Caco-2 (cell line): ENCODE data around the gene POU2F2. TPM values are rescaled to one million over a fixed set of nuclear protein-coding genes. Genes with fewer than 3 reads are reported as not detected.

ENCODE experiments used
- BruUV-seq: library from RNA; stranded (reverse); fragments of 400-500 nt; replicated peaks from 2 replicates; lab custom pipeline; 2021; lab: Mats Ljungman, UMichigan
- CTCF ChIA-PET: fragments of 300-600 bp; sonication (Branson Sonifier 250); formaldehyde crosslinking; loops from one replicate; lab custom pipeline; 2022; ENCODE audit warnings: antibody characterized with exemption; lab: Charles Lee
- POLR2A ChIA-PET: fragments of 300-600 bp; sonication (Branson Sonifier 250); formaldehyde crosslinking; loops from one replicate; lab custom pipeline; 2022; ENCODE audit warnings: antibody characterized with exemption; lab: Charles Lee
- DNase-seq, 2 experiments: peaks; one replicate each; pipeline versions ENCODE4 v3.0.0 to v3.0.0-alpha.2; 2020 to 2022
- H3K27me3 ChIP-seq: replicated peaks from 2 replicates; pipeline ENCODE4 v1.6.0; 2011; ENCODE audit warnings: low read length; ENCODE audit not compliant: control insufficient read depth, insufficient read depth
- H3K36me3 ChIP-seq: 2 replicates; pipeline ENCODE4 v1.5.1; 2011; ENCODE audit warnings: low read length; ENCODE audit not compliant: control insufficient read depth, insufficient read depth
- H3K4me1 ChIP-seq: fragments of 250-450 bp; sonication (Bioruptor Pico); 2 replicates; pipeline ENCODE4 v1.5.1; 2020; ENCODE audit warnings: mild to moderate bottlenecking
- H3K4me3 ChIP-seq: 2 replicates; pipeline ENCODE4 v1.5.1; 2011; ENCODE audit warnings: low read depth, mild to moderate bottlenecking, control low read depth, low read length
- H3K9me3 ChIP-seq: fragments of 250-450 bp; sonication (Bioruptor Pico); 2 replicates; pipeline ENCODE4 v1.5.1; 2020; ENCODE audit warnings: mild to moderate bottlenecking, moderate library complexity
- H3K27ac Mint-ChIP-seq: one replicate; pipeline ENCODE4 v1.8.0; 2022; ENCODE audit warnings: mixed read lengths; ENCODE audit not compliant: unreplicated experiment
- H3K27me3 Mint-ChIP-seq: one replicate; pipeline ENCODE4 v1.8.0; 2022; ENCODE audit warnings: mixed read lengths; ENCODE audit not compliant: insufficient read depth, unreplicated experiment
- H3K36me3 Mint-ChIP-seq: one replicate; pipeline ENCODE4 v1.8.0; 2022; ENCODE audit warnings: mild to moderate bottlenecking, mixed read lengths; ENCODE audit not compliant: insufficient read depth, unreplicated experiment
- H3K4me1 Mint-ChIP-seq: one replicate; pipeline ENCODE4 v1.8.0; 2022; ENCODE audit warnings: low read depth, mixed read lengths; ENCODE audit not compliant: unreplicated experiment
- H3K4me3 Mint-ChIP-seq: one replicate; pipeline ENCODE4 v1.8.0; 2022; ENCODE audit warnings: mild to moderate bottlenecking, moderate library complexity, mixed read lengths; ENCODE audit not compliant: unreplicated experiment
- H3K9me3 Mint-ChIP-seq: one replicate; pipeline ENCODE4 v1.8.0; 2022; ENCODE audit warnings: mixed read lengths; ENCODE audit not compliant: unreplicated experiment
- intact Hi-C: fragments of 100-400 bp; cut with micrococcal nuclease; formaldehyde crosslinking; loops from one replicate; pipeline ENCODE4 v1.10.0; 2022; ENCODE audit not compliant: unreplicated experiment
- total RNA-seq: library from RNA; stranded (reverse); gene quantifications from 2 replicates; pipeline ENCODE4 v1.2.3, GENCODE V29; 2022
- TF ChIP-seq, protein P1 (sequence below), 2 experiments: fragments of 200-600 bp in 1 of 2; IDR thresholded peaks; 1 replicate in 1 of 2; 2 replicates in 1 of 2; pipeline versions ENCODE4 v1.5.1 to v1.8.0; 2011 to 2022; ENCODE audit warnings: antibody characterized with exemption in 1 of 2, control low read depth in 1 of 2, inconsistent platforms in 1 of 2, low read depth in 1 of 2, low read length in 1 of 2, mild to moderate bottlenecking in 1 of 2, moderate library complexity in 1 of 2; ENCODE audit not compliant: insufficient read depth in 1 of 2, severe bottlenecking in 1 of 2, unreplicated experiment in 1 of 2

Gene POU2F2
- total RNA-seq, 1 experiment from 2014 or later = 1.5 TPM

DNA sequence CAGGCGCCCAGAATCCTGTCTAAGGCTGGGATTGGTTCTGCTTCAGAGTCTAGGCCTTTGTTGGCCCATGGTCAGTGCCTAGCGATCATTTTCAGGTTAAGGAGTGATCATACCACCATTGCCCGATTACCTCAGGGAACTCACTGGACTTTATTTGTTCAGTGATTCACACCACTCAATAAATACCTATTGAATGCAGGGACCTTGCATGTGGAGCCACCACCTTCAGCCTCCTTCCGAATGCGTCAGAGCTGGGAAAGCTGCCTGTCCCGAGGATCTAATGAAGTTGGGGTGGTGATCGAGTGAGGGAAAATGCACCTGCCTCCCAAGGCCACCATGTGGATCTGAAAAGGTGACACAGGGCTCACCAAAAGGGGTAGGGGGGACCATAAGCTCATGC is 40.0 kb upstream of the POU2F2 start:
- no peak for DNase-seq

DNA sequence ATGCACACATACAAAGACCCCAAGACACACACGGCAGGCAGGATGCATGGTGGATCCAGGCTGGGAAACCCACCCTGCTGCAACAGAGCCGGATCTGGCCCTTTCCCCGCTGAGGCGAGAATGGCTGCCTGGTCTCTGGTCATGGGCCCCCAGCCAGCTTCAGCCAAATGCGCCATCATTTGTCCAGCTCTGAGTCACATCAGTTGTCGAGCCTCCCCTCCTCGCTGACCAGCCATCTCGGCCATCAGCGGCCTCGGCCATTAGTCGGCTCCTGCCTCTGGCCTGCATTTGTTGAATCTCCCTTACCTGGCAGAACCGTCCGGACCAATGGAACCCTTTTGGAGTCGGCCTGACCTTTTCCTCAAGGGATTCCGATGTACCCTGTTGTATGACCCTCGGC is 38.5 kb upstream of the POU2F2 start:
- no peak overlapping the region for H3K4me3 ChIP-seq
- H3K36me3 ChIP-seq = no peaks in the 10 kb centered on the region
- H3K27ac Mint-ChIP-seq = no peak overlapping the region
- no peaks in the 10 kb centered on the region; the same call in 1 of the 2 replicates for H3K27me3 ChIP-seq
- H3K4me1 ChIP-seq = no peaks in the 10 kb centered on the region
- H3K4me3 Mint-ChIP-seq = no peak overlapping the region
- H3K27me3 Mint-ChIP-seq = peaks cover 15% of the 10 kb centered on the region
- TF ChIP-seq, protein P1, sequence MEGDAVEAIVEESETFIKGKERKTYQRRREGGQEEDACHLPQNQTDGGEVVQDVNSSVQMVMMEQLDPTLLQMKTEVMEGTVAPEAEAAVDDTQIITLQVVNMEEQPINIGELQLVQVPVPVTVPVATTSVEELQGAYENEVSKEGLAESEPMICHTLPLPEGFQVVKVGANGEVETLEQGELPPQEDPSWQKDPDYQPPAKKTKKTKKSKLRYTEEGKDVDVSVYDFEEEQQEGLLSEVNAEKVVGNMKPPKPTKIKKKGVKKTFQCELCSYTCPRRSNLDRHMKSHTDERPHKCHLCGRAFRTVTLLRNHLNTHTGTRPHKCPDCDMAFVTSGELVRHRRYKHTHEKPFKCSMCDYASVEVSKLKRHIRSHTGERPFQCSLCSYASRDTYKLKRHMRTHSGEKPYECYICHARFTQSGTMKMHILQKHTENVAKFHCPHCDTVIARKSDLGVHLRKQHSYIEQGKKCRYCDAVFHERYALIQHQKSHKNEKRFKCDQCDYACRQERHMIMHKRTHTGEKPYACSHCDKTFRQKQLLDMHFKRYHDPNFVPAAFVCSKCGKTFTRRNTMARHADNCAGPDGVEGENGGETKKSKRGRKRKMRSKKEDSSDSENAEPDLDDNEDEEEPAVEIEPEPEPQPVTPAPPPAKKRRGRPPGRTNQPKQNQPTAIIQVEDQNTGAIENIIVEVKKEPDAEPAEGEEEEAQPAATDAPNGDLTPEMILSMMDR (IDR thresholded peaks at IDR 0.05; ENCODE audit: insufficient read depth in 1 of 2, low read depth in 1 of 2, low read length in 1 of 2, severe bottlenecking in 1 of 2, unreplicated experiment in 1 of 2) = no peak
- H3K36me3 Mint-ChIP-seq = no peaks in the 10 kb centered on the region
- intact Hi-C loops = no loop called here
- no peaks in the 10 kb centered on the region for H3K9me3 ChIP-seq
- no peak for DNase-seq
- H3K4me1 Mint-ChIP-seq = no peaks in the 10 kb centered on the region
- CTCF ChIA-PET = no interaction called here
- BruUV-seq = no TSS peak
- no peaks in the 10 kb centered on the region for H3K9me3 Mint-ChIP-seq
- POLR2A ChIA-PET = no interaction called here

More for the DNA sequence above, 40.0 kb upstream of the POU2F2 start:
- no peaks in the 10 kb centered on the region for H3K36me3 ChIP-seq
- peaks cover 8% of the 10 kb centered on the region for H3K4me1 Mint-ChIP-seq
- H3K27me3 ChIP-seq = no peaks in the 10 kb centered on the region; the same call in 1 of the 2 replicates
- H3K4me3 Mint-ChIP-seq = no peak overlapping the region
- H3K4me3 ChIP-seq = no peak overlapping the region
- H3K4me1 ChIP-seq = peaks cover 7% of the 10 kb centered on the region; the same call in 1 of the 2 replicates
- no peaks in the 10 kb centered on the region for H3K9me3 ChIP-seq
- H3K27me3 Mint-ChIP-seq = peaks cover 18% of the 10 kb centered on the region
- ChIA-PET POLR2A (no interaction called here), CTCF (interaction anchor here (0.5 kb wide), 1 partner anchor 31 kb away, joined by 5 read pairs; no protein-coding TSS in a partner anchor)
- intact Hi-C loops = no loop called here
- TF ChIP-seq, protein P1 (IDR thresholded peaks at IDR 0.05; ENCODE audit: insufficient read depth in 1 of 2, low read depth in 1 of 2, low read length in 1 of 2, severe bottlenecking in 1 of 2, unreplicated experiment in 1 of 2) = no peak
- no peak overlapping the region for H3K27ac Mint-ChIP-seq
- BruUV-seq = no TSS peak
- H3K9me3 Mint-ChIP-seq = no peaks in the 10 kb centered on the region
- H3K36me3 Mint-ChIP-seq = no peaks in the 10 kb centered on the region

DNA sequence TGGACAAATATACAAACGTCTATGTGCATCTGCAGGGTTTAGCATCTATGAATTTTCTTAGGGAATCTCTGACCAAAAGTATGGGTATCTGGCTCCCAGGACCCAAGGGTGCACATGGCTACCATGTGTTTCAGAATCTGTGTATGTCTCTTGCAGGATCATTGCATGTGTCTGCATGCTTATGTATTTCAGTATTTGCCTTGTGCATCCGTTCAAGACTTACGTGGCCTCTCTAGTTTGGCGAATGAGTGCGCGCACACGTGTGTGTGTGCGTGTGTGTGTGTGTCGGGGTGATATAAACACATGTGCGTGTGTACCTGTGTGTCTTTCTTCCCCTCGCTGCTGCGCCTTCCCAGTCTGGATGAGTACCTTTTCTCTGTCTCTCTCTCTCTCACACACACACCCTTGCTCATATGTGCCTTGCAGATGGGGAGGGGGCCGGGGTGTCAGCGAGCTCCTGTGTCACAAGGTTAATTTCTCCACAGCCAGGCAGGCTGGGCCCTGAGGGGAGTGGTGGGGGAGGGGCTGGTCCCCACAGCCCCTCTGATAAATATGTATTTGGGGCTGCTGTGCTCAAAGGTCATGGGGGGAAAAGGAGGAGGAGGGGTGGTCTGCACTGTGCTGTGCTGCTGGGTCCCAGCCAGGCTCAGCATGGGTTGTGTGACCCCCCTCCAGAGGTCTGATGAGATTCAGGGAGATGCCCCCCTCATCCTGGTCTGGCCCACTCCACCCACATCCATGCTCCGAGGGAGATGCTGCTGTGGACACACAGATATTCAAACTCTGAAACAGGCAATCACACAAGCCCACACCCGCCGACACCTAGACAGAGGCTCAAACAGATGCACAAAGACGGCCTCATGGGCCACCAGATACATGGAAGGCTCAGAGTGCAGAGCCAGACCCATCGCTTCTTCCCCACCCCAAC is 37.5 kb upstream of the POU2F2 start:
- no peaks in the 10 kb centered on the region for H3K9me3 ChIP-seq
- intact Hi-C loops = no loop called here
- H3K36me3 ChIP-seq = no peaks in the 10 kb centered on the region
- POLR2A ChIA-PET = no interaction called here
- CTCF ChIA-PET = no interaction called here
- Mint-ChIP-seq H3K9me3 (no peaks in the 10 kb centered on the region), H3K4me1 (no peaks in the 10 kb centered on the region), H3K36me3 (no peaks in the 10 kb centered on the region), H3K27ac (no peak overlapping the region), H3K27me3 (peaks cover 6% of the 10 kb centered on the region), H3K4me3 (no peak overlapping the region)
- no TSS peak for BruUV-seq
- no peaks in the 10 kb centered on the region for H3K4me1 ChIP-seq
- no peaks in the 10 kb centered on the region; the same call in 1 of the 2 replicates for H3K27me3 ChIP-seq
- no peak overlapping the region for H3K4me3 ChIP-seq
- DNase-seq = no peak
- TF ChIP-seq, protein P1 (IDR thresholded peaks at IDR 0.05; ENCODE audit: insufficient read depth in 1 of 2, low read depth in 1 of 2, low read length in 1 of 2, severe bottlenecking in 1 of 2, unreplicated experiment in 1 of 2) = no peak
